Uterus (tissue), 4 donors: ENCODE measurements around the gene SSBP3. TPM values are rescaled to one million over a fixed set of nuclear protein-coding genes. Genes with fewer than 3 reads are reported as not detected.
"Not testable (repeated sequence)": the region's sequence is repeated elsewhere in the genome, so short reads cannot be mapped to it uniquely, and the experiment has no call there.

Experiments
- DNase-seq, 2 donors: peaks; one replicate each; pipeline ENCODE4 v3.0.0-alpha.2; 2019 to 2020
- H3K27ac ChIP-seq, 2 donors: fragments of 200-600 bp; sonication (generic); 1 replicate in 1 of 2; 2 replicates in 1 of 2; pipeline ENCODE4 v1.5.1; 2016 to 2018
- H3K27me3 ChIP-seq, 2 donors: fragments of 200-600 bp; sonication (generic); one replicate each; pipeline ENCODE4 v1.5.1; 2018 to 2019; ENCODE audit warnings: control low read depth in 1 of 2
- H3K36me3 ChIP-seq, 2 donors: fragments of 200-600 bp; sonication (generic); one replicate each; pipeline ENCODE4 v1.5.1; 2019; ENCODE audit warnings: control low read depth in 1 of 2
- H3K4me1 ChIP-seq, 2 donors: fragments of 200-600 bp; sonication (generic); one replicate each; pipeline ENCODE4 v1.5.1; 2018 to 2019; ENCODE audit warnings: control low read depth in 1 of 2
- H3K4me3 ChIP-seq, 2 donors: fragments of 200-600 bp; sonication (generic); 1 replicate in 1 of 2; 2 replicates in 1 of 2; pipeline ENCODE4 v1.5.1; 2018 to 2019; ENCODE audit warnings: mild to moderate bottlenecking in 1 of 2
- H3K9me3 ChIP-seq, 2 donors: fragments of 200-600 bp; sonication (generic); one replicate each; pipeline ENCODE4 v1.5.1; 2019; ENCODE audit warnings: control low read depth in 1 of 2
- CTCF ChIP-seq, 4 experiments: fragments of 200-600 bp in 2 of 4; fragments of 450-650 bp in 2 of 4; sonication (generic) in 2 of 4; IDR thresholded peaks; one replicate each; pipeline ENCODE4 v1.5.1; 2016 to 2019; ENCODE audit warnings: antibody characterized with exemption in 4 of 4, mild to moderate bottlenecking in 2 of 4, moderate library complexity in 1 of 4
- POLR2A ChIP-seq, 2 donors: fragments of 450-650 bp; IDR thresholded peaks; one replicate each; pipeline ENCODE4 v1.6.1; 2016; ENCODE audit warnings: antibody characterized with exemption in 2 of 2, mild to moderate bottlenecking in 1 of 2, moderate library complexity in 1 of 2
- intact Hi-C: fragments of 100-400 bp; cut with DNase I; formaldehyde crosslinking; loops from one replicate; pipeline ENCODE4 v1.15.1; 2023; ENCODE audit warnings: low total_unique reads
- total RNA-seq, 4 donors: library from RNA; depleted of rRNA in 3 of 4; stranded (reverse); fragments of >200 nt in 3 of 4; gene quantifications; one replicate each; pipeline versions ENCODE4 v1.1.0 to v1.2.4, GENCODE V29; 2014 to 2023
- donor health status: DM: yes; HTN: yes; CAD: no.

Gene SSBP3
- total RNA-seq, 4 donors from 2014 or later = 19.7 to 125 (median 31.4) TPM

- no peak for TF ChIP-seq CTCF (IDR thresholded peaks at IDR 0.05)
- TF ChIP-seq POLR2A (IDR thresholded peaks at IDR 0.05) = no peak
- no peaks in the 10 kb centered on the region for H3K36me3 ChIP-seq
- H3K4me3 ChIP-seq = no peak overlapping the region
- no peak for DNase-seq
- no peaks in the 10 kb centered on the region for H3K4me1 ChIP-seq
- no peak overlapping the region for H3K27ac ChIP-seq
- no peaks in the 10 kb centered on the region for H3K27me3 ChIP-seq
- intact Hi-C loops = no loop called here
- H3K9me3 ChIP-seq = no peaks in the 10 kb centered on the region
Measured at GRCh38 chr1:54237586-54237985, 168.6 kb downstream of the SSBP3 start.

GRCh38 chr1:54234284-54234683, 171.9 kb downstream of the SSBP3 start:
- DNase-seq = no peak
- TF ChIP-seq CTCF (IDR thresholded peaks at IDR 0.05) (no peak), POLR2A (IDR thresholded peaks at IDR 0.05) (no peak)
- intact Hi-C loops = no loop called here

GRCh38 chr1:54233196-54233595, 173.0 kb downstream of the SSBP3 start:
- peaks cover 0 to 14% of the 10 kb centered on the region in 2 donors for H3K4me1 ChIP-seq
- DNase-seq, H3K9me3 ChIP-seq, intact Hi-C loops, H3K27me3 ChIP-seq, H3K36me3 ChIP-seq, H3K27ac ChIP-seq, H3K4me3 ChIP-seq: not testable (repeated sequence)

More at GRCh38 chr1:54234284-54234683, 171.9 kb downstream of the SSBP3 start:
- Histone ChIP-seq H3K27me3 (no peaks in the 10 kb centered on the region), H3K4me1 (peaks cover 0 to 7% of the 10 kb centered on the region in 2 donors), H3K9me3 (no peaks in the 10 kb centered on the region), H3K27ac (no peak overlapping the region), H3K4me3 (no peak overlapping the region), H3K36me3 (no peaks in the 10 kb centered on the region)

GRCh38 chr1:54230507-54231339, 175.5 kb downstream of the SSBP3 start:
- no peak overlapping the region for H3K4me3 ChIP-seq
- DNase-seq = no peak
- no peaks in the 10 kb centered on the region for H3K9me3 ChIP-seq
- no peaks in the 10 kb centered on the region for H3K27me3 ChIP-seq
- H3K4me1 ChIP-seq = peaks cover 0 to 14% of the 10 kb centered on the region in 2 donors
- no peak overlapping the region for H3K27ac ChIP-seq
- intact Hi-C loops = no loop called here
- H3K36me3 ChIP-seq = no peaks in the 10 kb centered on the region
- TF ChIP-seq POLR2A (IDR thresholded peaks at IDR 0.05) = no peak
- no peak for TF ChIP-seq CTCF (IDR thresholded peaks at IDR 0.05)

- Histone ChIP-seq H3K27me3 (no peaks in the 10 kb centered on the region), H3K9me3 (no peaks in the 10 kb centered on the region), H3K27ac (peak overlapping the region; percentile 20 to 50), H3K4me1 (peaks cover 0 to 14% of the 10 kb centered on the region in 2 donors), H3K4me3 (no peak overlapping the region), H3K36me3 (no peaks in the 10 kb centered on the region)
- intact Hi-C loops = no loop called here
- TF ChIP-seq CTCF (IDR thresholded peaks at IDR 0.05) = no peak
- TF ChIP-seq POLR2A (IDR thresholded peaks at IDR 0.05) = no peak
- peak; percentile 52 to 67 for DNase-seq
Measured at GRCh38 chr1:54229281-54229891, 176.8 kb downstream of the SSBP3 start.
